HepG2 (cell line): ENCODE data around the gene ZNF678. TPM values are rescaled to one million over a fixed set of nuclear protein-coding genes. Genes with fewer than 3 reads are reported as not detected.

Experiments
- CBFB ChIP-seq: sonication (generic); formaldehyde crosslinking; IDR thresholded peaks from 2 replicates; pipeline ENCODE4 v1.4.0; 2020; ENCODE audit warnings: missing genetic modification reagents
- ELF3 ChIP-seq: IDR thresholded peaks from 2 replicates; pipeline ENCODE4 v1.6.1; 2016; ENCODE audit warnings: missing genetic modification reagents, missing compliant biosample characterization
- SPEN ChIP-seq: sonication (generic); formaldehyde crosslinking; IDR thresholded peaks from 2 replicates; pipeline ENCODE4 v1.5.1; 2020; ENCODE audit warnings: low read depth, mild to moderate bottlenecking, missing genetic modification reagents
- TBX2 ChIP-seq: sonication (generic); formaldehyde crosslinking; IDR thresholded peaks from 2 replicates; pipeline ENCODE4 v1.5.0; 2020; ENCODE audit warnings: missing genetic modification reagents, mild to moderate bottlenecking, borderline replicate concordance
- ZBED4 ChIP-seq: sonication (generic); formaldehyde crosslinking; IDR thresholded peaks from 2 replicates; pipeline ENCODE4 v1.4.0; 2020; ENCODE audit warnings: missing genetic modification reagents, borderline replicate concordance
- ZBTB43 ChIP-seq: sonication (generic); formaldehyde crosslinking; conservative IDR thresholded peaks from 2 replicates; pipeline ENCODE4 v1.4.0; 2020; ENCODE audit warnings: missing genetic modification reagents
- ZFP90 ChIP-seq: sonication (generic); formaldehyde crosslinking; IDR thresholded peaks from 2 replicates; pipeline ENCODE4 v1.8.0; 2022; ENCODE audit warnings: missing genetic modification reagents, mild to moderate bottlenecking, inconsistent platforms, borderline replicate concordance
- ZIK1 ChIP-seq: sonication (generic); formaldehyde crosslinking; IDR thresholded peaks from 2 replicates; pipeline ENCODE4 v1.5.0; 2020; ENCODE audit warnings: mild to moderate bottlenecking, low read depth, missing genetic modification reagents, borderline replicate concordance
- ZNF235 ChIP-seq: sonication (generic); formaldehyde crosslinking; IDR thresholded peaks from 2 replicates; pipeline ENCODE4 v1.8.1; 2023; ENCODE audit warnings: mild to moderate bottlenecking, missing genetic modification reagents, borderline replicate concordance
- ZNF264 ChIP-seq: sonication (generic); formaldehyde crosslinking; IDR thresholded peaks from 2 replicates; pipeline ENCODE4 v1.4.0; 2020; ENCODE audit warnings: missing genetic modification reagents
- ZNF547 ChIP-seq: sonication (generic); formaldehyde crosslinking; IDR thresholded peaks from 2 replicates; pipeline ENCODE4 v1.5.1; 2020; ENCODE audit warnings: mild to moderate bottlenecking, missing genetic modification reagents
- ZNF550 ChIP-seq: sonication (generic); formaldehyde crosslinking; IDR thresholded peaks from 2 replicates; pipeline ENCODE4 v1.4.0; 2020; ENCODE audit warnings: mild to moderate bottlenecking, missing genetic modification reagents, borderline replicate concordance
- ZNF687 ChIP-seq: sonication (generic); formaldehyde crosslinking; IDR thresholded peaks from 2 replicates; pipeline ENCODE4 v1.5.1; 2020; ENCODE audit warnings: mild to moderate bottlenecking, missing genetic modification reagents, moderate library complexity
- polyA plus RNA-seq, 8 experiments: library from polyadenylated mRNA; depleted of rRNA in 3 of 8; stranded (reverse) in 7 of 8; unstranded in 1 of 8; fragments of >200 nt; fragmentation: Illumina TruSeq in 4 of 8; extraction: Trizol in 4 of 8; gene quantifications; 2 replicates each; pipeline versions ENCODE4 v1.2.1 to v1.2.3, GENCODE V29; 2011 to 2016; ENCODE audit warnings: low read depth in 4 of 8, missing spikeins in 1 of 8, mixed read lengths in 1 of 8; ENCODE audit not compliant: insufficient read depth in 1 of 8
- total RNA-seq, 5 experiments: library from RNA; depleted of rRNA; stranded (reverse); fragments of >200 nt; fragmentation: Illumina TruSeq; extraction: Trizol; gene quantifications; 2 replicates each; pipeline ENCODE4 v1.2.3, GENCODE V29; 2016; ENCODE audit warnings: low read depth in 1 of 5

The ZNF678 gene
- total and polyA plus RNA-seq, 2 of the 13 experiments (the other 11 are each of a cell fraction or from before 2014, with no cell fraction given): 2.0 to 7.6 TPM

GRCh38 chr1:227542153-227543120 lies 20.9 kb upstream of the ZNF678 start (continued):
- TF ChIP-seq ZNF264: peak; percentile 23; the same call in 1 of the 2 replicates
- TF ChIP-seq ZNF547 (CRISPR knock-in tag): peak; percentile 92; the same call in 1 of the 2 replicates
- TF ChIP-seq ZNF235: peak; percentile 40; the same call in 1 of the 2 replicates
- TF ChIP-seq CBFB (CRISPR knock-in tag): 0 out of 2 replicates have a peak, but pooled peaks have one; percentile 34
- TF ChIP-seq ZNF550 (CRISPR knock-in tag): no peak; the same call in 1 of the 2 replicates
- peak; percentile 72; the same call in 1 of the 2 replicates for TF ChIP-seq SPEN (CRISPR knock-in tag)
- TF ChIP-seq ZIK1 (CRISPR knock-in tag): peak; percentile 73; the same call in 1 of the 2 replicates
- 0 out of 2 replicates have a peak, but pooled peaks have one; percentile 22 for TF ChIP-seq ELF3 (CRISPR knock-in tag)
- 0 out of 2 replicates have a peak, but pooled peaks have one; percentile 30 for TF ChIP-seq ZBTB43 (CRISPR knock-in tag)
- TF ChIP-seq ZFP90 (CRISPR knock-in tag): peak; percentile 48; the same call in 1 of the 2 replicates
- peak; percentile 96 for TF ChIP-seq ZNF687 (CRISPR knock-in tag)
- peak; percentile 33; the same call in 1 of the 2 replicates for TF ChIP-seq TBX2
- peak; percentile 50; the same call in 1 of the 2 replicates for TF ChIP-seq ZBED4 (CRISPR knock-in tag)
